Colonic mucosa (tissue), 4 donors: ENCODE data around the gene KLHL14. TPM values are rescaled to one million over a fixed set of nuclear protein-coding genes. Genes with fewer than 3 reads are reported as not detected.

Experiments used
- DNase-seq: peaks from one replicate; pipeline ENCODE4 v3.0.0-alpha.2; 2020
- H3K27ac ChIP-seq: fragments of 200-600 bp; one replicate; pipeline ENCODE4 v1.8.0; 2021
- H3K27me3 ChIP-seq: fragments of 200-600 bp; one replicate; pipeline ENCODE4 v1.8.0; 2021
- H3K36me3 ChIP-seq: fragments of 200-600 bp; one replicate; pipeline ENCODE4 v1.8.0; 2021
- H3K4me1 ChIP-seq: fragments of 200-600 bp; one replicate; pipeline ENCODE4 v1.8.0; 2021; ENCODE audit warnings: mild to moderate bottlenecking
- H3K4me3 ChIP-seq: fragments of 200-600 bp; one replicate; pipeline ENCODE4 v1.8.0; 2021
- H3K9ac ChIP-seq, 2 donors: one replicate each; pipeline ENCODE4 v1.7.0; 2013; ENCODE audit warnings: control low read depth in 2 of 2, low read depth in 2 of 2, low read length in 2 of 2
- H3K9me3 ChIP-seq: fragments of 200-600 bp; one replicate; pipeline ENCODE4 v1.8.0; 2021
- intact Hi-C: fragments of 100-400 bp; cut with DNase I; formaldehyde crosslinking; loops from one replicate; pipeline ENCODE4 v1.14.1; 2022
- total RNA-seq, 2 donors: library from RNA; stranded (reverse); fragmentation: NEBNext Ultra II Directional in 1 of 2; extraction: Animal tissue kit (Norgen Biotek cat#: 25700) in 1 of 2; gene quantifications; one replicate each; pipeline ENCODE4 v1.2.1, GENCODE V29; 2021
- TF ChIP-seq, protein P1 (sequence below): fragments of 200-600 bp; IDR thresholded peaks from one replicate; pipeline ENCODE4 v1.8.0; 2022; ENCODE audit warnings: antibody characterized with exemption, mild to moderate bottlenecking
- donor health status: healthy.
- donor health status: DM: no; HTN: no; CAD: no.
- donor health status: DM: no; HTN: no; CAD: no.

The KLHL14 gene
- total RNA-seq, 2 donors from 2014 or later = 0.07 to 0.08 TPM

- TF ChIP-seq, protein P1, sequence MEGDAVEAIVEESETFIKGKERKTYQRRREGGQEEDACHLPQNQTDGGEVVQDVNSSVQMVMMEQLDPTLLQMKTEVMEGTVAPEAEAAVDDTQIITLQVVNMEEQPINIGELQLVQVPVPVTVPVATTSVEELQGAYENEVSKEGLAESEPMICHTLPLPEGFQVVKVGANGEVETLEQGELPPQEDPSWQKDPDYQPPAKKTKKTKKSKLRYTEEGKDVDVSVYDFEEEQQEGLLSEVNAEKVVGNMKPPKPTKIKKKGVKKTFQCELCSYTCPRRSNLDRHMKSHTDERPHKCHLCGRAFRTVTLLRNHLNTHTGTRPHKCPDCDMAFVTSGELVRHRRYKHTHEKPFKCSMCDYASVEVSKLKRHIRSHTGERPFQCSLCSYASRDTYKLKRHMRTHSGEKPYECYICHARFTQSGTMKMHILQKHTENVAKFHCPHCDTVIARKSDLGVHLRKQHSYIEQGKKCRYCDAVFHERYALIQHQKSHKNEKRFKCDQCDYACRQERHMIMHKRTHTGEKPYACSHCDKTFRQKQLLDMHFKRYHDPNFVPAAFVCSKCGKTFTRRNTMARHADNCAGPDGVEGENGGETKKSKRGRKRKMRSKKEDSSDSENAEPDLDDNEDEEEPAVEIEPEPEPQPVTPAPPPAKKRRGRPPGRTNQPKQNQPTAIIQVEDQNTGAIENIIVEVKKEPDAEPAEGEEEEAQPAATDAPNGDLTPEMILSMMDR = no peak
- no peak overlapping the region for H3K9ac ChIP-seq
- no peaks in the 10 kb centered on the region for H3K27me3 ChIP-seq
- no peaks in the 10 kb centered on the region for H3K4me1 ChIP-seq
- H3K9me3 ChIP-seq = no peaks in the 10 kb centered on the region
- intact Hi-C loops = no loop called here
- no peak for DNase-seq
- H3K36me3 ChIP-seq = no peaks in the 10 kb centered on the region
- no peak overlapping the region for H3K27ac ChIP-seq
- H3K4me3 ChIP-seq = no peak overlapping the region
Observed at GRCh38 chr18:32634876-32635431, 137.9 kb downstream of the KLHL14 start.

- Histone ChIP-seq H3K9ac (no peak overlapping the region), H3K36me3 (no peaks in the 10 kb centered on the region), H3K27me3 (no peaks in the 10 kb centered on the region), H3K4me3 (no peak overlapping the region), H3K4me1 (no peaks in the 10 kb centered on the region), H3K9me3 (no peaks in the 10 kb centered on the region), H3K27ac (no peak overlapping the region)
- TF ChIP-seq, protein P1 = no peak
- intact Hi-C loops = no loop called here
- DNase-seq = no peak
Observed at GRCh38 chr18:32629981-32630700, 142.7 kb downstream of the KLHL14 start.

DNA sequence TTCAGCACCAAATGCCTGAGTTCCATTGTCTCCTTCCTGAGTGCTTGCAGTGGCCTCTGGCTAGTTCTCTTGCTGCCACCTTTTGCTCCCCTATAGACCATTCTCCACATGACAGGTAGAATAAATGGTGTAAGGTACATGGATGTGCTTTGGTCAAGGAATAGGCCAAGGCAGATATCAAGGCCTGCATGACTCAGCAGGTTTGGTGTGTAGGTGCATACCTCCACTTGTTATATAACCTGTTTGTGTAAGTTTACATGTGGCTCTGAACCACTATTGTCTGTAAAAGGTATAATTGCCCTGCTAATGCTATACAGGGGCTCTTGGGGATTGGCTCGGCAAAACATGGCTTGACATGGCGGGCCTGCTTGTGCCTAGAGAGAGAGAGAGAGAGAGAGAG, 143.5 kb downstream of the KLHL14 start:
- H3K36me3 ChIP-seq = no peaks in the 10 kb centered on the region
- H3K27ac ChIP-seq = no peak overlapping the region
- DNase-seq = no peak
- H3K9me3 ChIP-seq = no peaks in the 10 kb centered on the region
- TF ChIP-seq, protein P1 = no peak
- intact Hi-C loops = no loop called here
- no peaks in the 10 kb centered on the region for H3K4me1 ChIP-seq
- H3K4me3 ChIP-seq = no peak overlapping the region
- no peaks in the 10 kb centered on the region for H3K27me3 ChIP-seq
- no peak overlapping the region for H3K9ac ChIP-seq

- DNase-seq = no peak
- Histone ChIP-seq H3K27ac (no peak overlapping the region), H3K4me1 (no peaks in the 10 kb centered on the region), H3K4me3 (no peak overlapping the region), H3K9ac (no peak overlapping the region), H3K9me3 (no peaks in the 10 kb centered on the region), H3K36me3 (no peaks in the 10 kb centered on the region), H3K27me3 (no peaks in the 10 kb centered on the region)
- intact Hi-C loops = no loop called here
- TF ChIP-seq, protein P1 = no peak
Observed at GRCh38 chr18:32624182-32624723, 148.6 kb downstream of the KLHL14 start.

GRCh38 chr18:32623563-32623962, 149.3 kb downstream of the KLHL14 start:
- Histone ChIP-seq H3K9me3 (no peaks in the 10 kb centered on the region), H3K9ac (no peak overlapping the region), H3K27ac (no peak overlapping the region), H3K36me3 (no peaks in the 10 kb centered on the region), H3K4me1 (no peaks in the 10 kb centered on the region), H3K4me3 (no peak overlapping the region), H3K27me3 (no peaks in the 10 kb centered on the region)
- DNase-seq = no peak
- intact Hi-C loops = no loop called here
- TF ChIP-seq, protein P1 = no peak
